ENCODE results near the gene VENTX. TPM values are rescaled to one million over a fixed set of nuclear protein-coding genes. Genes with fewer than 3 reads are reported as not detected.

The VENTX gene
- total and polyA plus RNA-seq, 2 experiments from 2014 or later: not detected

GRCh38 chr10:133285217-133285616 is 47.6 kb downstream of the VENTX start:
- Histone ChIP-seq H3K9me2 (ENCODE audit: insufficient read depth) (no peaks in the 10 kb centered on the region), H2AFZ (no peak overlapping the region), H3K4me3 (no peak overlapping the region), H3K9me3 (ENCODE audit: low read depth) (no peaks in the 10 kb centered on the region), H4K20me1 (ENCODE audit: insufficient read depth) (peaks cover 3% of the 10 kb centered on the region; the same call in 1 of the 2 replicates), H3K36me3 (ENCODE audit: low read depth) (peaks cover 22% of the 10 kb centered on the region; the same call in 1 of the 2 replicates), H3K27me3 (replicated peaks; ENCODE audit: insufficient read depth) (no peaks in the 10 kb centered on the region), H3K79me2 (ENCODE audit: insufficient read depth) (peaks cover 4% of the 10 kb centered on the region; the same call in 1 of the 2 replicates), H3K4me2 (ENCODE audit: unreplicated experiment) (no peak overlapping the region), H3K9ac (no peak overlapping the region), H3F3A (ENCODE audit: insufficient read depth) (no peaks in the 10 kb centered on the region), H3K27ac (no peak overlapping the region), H3K4me1 (ENCODE audit: insufficient read depth) (no peaks in the 10 kb centered on the region)
- in situ Hi-C loops (cut with MboI): no loop called here
- 90 to 92% methylated on average over 33 to 36 of the region's 36 CpGs for WGBS, 2 experiments (ENCODE audit: low coverage in 1 of 2, low lambda C conversion rate in 2 of 2, missing lambda C conversion rate in 2 of 2)
- DNase-seq: no peak
- TF ChIP-seq EZH2phosphoT487 (IDR thresholded peaks at IDR 0.05; ENCODE audit: insufficient read depth, low read depth): no peak
- no peak for TF ChIP-seq EZH2 (IDR thresholded peaks at IDR 0.05; ENCODE audit: insufficient read depth, poor library complexity, severe bottlenecking)

GRCh38 chr10:133286366-133286765 is 48.7 kb downstream of the VENTX start:
- Histone ChIP-seq H3K4me3 (no peak overlapping the region), H4K20me1 (ENCODE audit: insufficient read depth) (peaks cover 3% of the 10 kb centered on the region; the same call in 1 of the 2 replicates), H3K79me2 (ENCODE audit: insufficient read depth) (peaks cover 4% of the 10 kb centered on the region; the same call in 1 of the 2 replicates), H3F3A (ENCODE audit: insufficient read depth) (no peaks in the 10 kb centered on the region), H3K4me1 (ENCODE audit: insufficient read depth) (no peaks in the 10 kb centered on the region), H2AFZ (no peak overlapping the region), H3K4me2 (ENCODE audit: unreplicated experiment) (no peak overlapping the region), H3K9me3 (ENCODE audit: low read depth) (no peaks in the 10 kb centered on the region), H3K27ac (no peak overlapping the region), H3K9me2 (ENCODE audit: insufficient read depth) (no peaks in the 10 kb centered on the region), H3K36me3 (ENCODE audit: low read depth) (peaks cover 22% of the 10 kb centered on the region; the same call in 1 of the 2 replicates), H3K27me3 (replicated peaks; ENCODE audit: insufficient read depth) (no peaks in the 10 kb centered on the region), H3K9ac (no peak overlapping the region)
- DNase-seq: no peak
- TF ChIP-seq EZH2 (IDR thresholded peaks at IDR 0.05; ENCODE audit: insufficient read depth, poor library complexity, severe bottlenecking): no peak
- 90 to 91% methylated on average over 18 of the region's 18 CpGs for WGBS, 2 experiments (ENCODE audit: low coverage in 1 of 2, low lambda C conversion rate in 2 of 2, missing lambda C conversion rate in 2 of 2)
- in situ Hi-C loops (cut with MboI): no loop called here

- H3K36me3 ChIP-seq (ENCODE audit: low read depth): peaks cover 22% of the 10 kb centered on the region; the same call in 1 of the 2 replicates
- TF ChIP-seq EZH2 (IDR thresholded peaks at IDR 0.05; ENCODE audit: insufficient read depth, poor library complexity, severe bottlenecking): no peak
- no peak for TF ChIP-seq EZH2phosphoT487 (IDR thresholded peaks at IDR 0.05; ENCODE audit: insufficient read depth, low read depth)
- H4K20me1 ChIP-seq (ENCODE audit: insufficient read depth): peaks cover 3% of the 10 kb centered on the region; the same call in 1 of the 2 replicates
- no peak for DNase-seq
- H3K27ac ChIP-seq: no peak overlapping the region
- H3K9me2 ChIP-seq (ENCODE audit: insufficient read depth): no peaks in the 10 kb centered on the region
- no peak overlapping the region for H3K9ac ChIP-seq
- H3K4me3 ChIP-seq: no peak overlapping the region
- no peaks in the 10 kb centered on the region for H3K9me3 ChIP-seq (ENCODE audit: low read depth)
- no peaks in the 10 kb centered on the region for H3K27me3 ChIP-seq (replicated peaks; ENCODE audit: insufficient read depth)
- in situ Hi-C loops (cut with MboI): no loop called here
- H3K79me2 ChIP-seq (ENCODE audit: insufficient read depth): peaks cover 4% of the 10 kb centered on the region; the same call in 1 of the 2 replicates
- H3F3A ChIP-seq (ENCODE audit: insufficient read depth): no peaks in the 10 kb centered on the region; the same call in 1 of the 2 replicates
- no peak overlapping the region for H3K4me2 ChIP-seq (ENCODE audit: unreplicated experiment)
- 92 to 93% methylated on average over 31 to 45 of the region's 46 CpGs for WGBS, 2 experiments (ENCODE audit: low coverage in 1 of 2, low lambda C conversion rate in 2 of 2, missing lambda C conversion rate in 2 of 2)
- H2AFZ ChIP-seq: no peak overlapping the region
- peaks cover 6% of the 10 kb centered on the region for H3K4me1 ChIP-seq (ENCODE audit: insufficient read depth)
These were observed 50.3 kb downstream of the VENTX start for GRCh38 chr10:133287832-133288500.

GRCh38 chr10:133289761-133290160 is 52.1 kb downstream of the VENTX start:
- Histone ChIP-seq H3K9me3 (ENCODE audit: low read depth) (no peaks in the 10 kb centered on the region), H3K79me2 (ENCODE audit: insufficient read depth) (peaks cover 4% of the 10 kb centered on the region; the same call in 1 of the 2 replicates), H4K20me1 (ENCODE audit: insufficient read depth) (peaks cover 3% of the 10 kb centered on the region; the same call in 1 of the 2 replicates), H3K4me2 (ENCODE audit: unreplicated experiment) (no peak overlapping the region), H3K27ac (no peak overlapping the region), H3K27me3 (replicated peaks; ENCODE audit: insufficient read depth) (no peaks in the 10 kb centered on the region), H3K9me2 (ENCODE audit: insufficient read depth) (no peaks in the 10 kb centered on the region), H3K36me3 (ENCODE audit: low read depth) (peaks cover 19% of the 10 kb centered on the region; the same call in 1 of the 2 replicates), H3K9ac (no peak overlapping the region), H3K4me3 (no peak overlapping the region), H3F3A (ENCODE audit: insufficient read depth) (peaks cover 7% of the 10 kb centered on the region; the same call in 1 of the 2 replicates), H2AFZ (no peak overlapping the region), H3K4me1 (ENCODE audit: insufficient read depth) (peaks cover 13% of the 10 kb centered on the region)
- DNase-seq: no peak
- 94 to 95% methylated on average over 24 of the region's 24 CpGs for WGBS, 2 experiments (ENCODE audit: low coverage in 1 of 2, low lambda C conversion rate in 2 of 2, missing lambda C conversion rate in 2 of 2)
- TF ChIP-seq EZH2phosphoT487 (IDR thresholded peaks at IDR 0.05; ENCODE audit: insufficient read depth, low read depth) (no peak), EZH2 (IDR thresholded peaks at IDR 0.05; ENCODE audit: insufficient read depth, poor library complexity, severe bottlenecking) (no peak)
- in situ Hi-C loops (cut with MboI): no loop called here

MicroRNA genes within 50 kb of the gene (microRNA counts, 767-probe panel; counts per million panel counts)
- 447 counts per million, percentile 86 among the panel's probes with 10 or more counts for microRNA hsa-miR-202-3p

Small RNA genes within 50 kb of the gene (microRNA-seq; reads per million reads assigned to microRNA genes)
- not detected for gene MIR202 (ENCODE audit: borderline number of aligned reads)

Other genes with a start within 250 kb of the VENTX start
- not detected in 2 replicates for gene ADGRA1, start 149.9 kb upstream of the VENTX start, total RNA-seq (2014; rRNA removed; shearing (Covaris generic))
- gene ADGRA1, start 149.9 kb upstream of the VENTX start, polyA plus RNA-seq (2016; fragmentation: Nextera tagmentation; extraction: Ambion mirVana): not detected in 2 replicates
- 0.54 and 0.76 TPM in 2 replicates for gene KNDC1, start 77.6 kb upstream of the VENTX start, total RNA-seq (2014; rRNA removed; shearing (Covaris generic))
- 0.37 and 0.44 TPM in 2 replicates for gene KNDC1, start 77.6 kb upstream of the VENTX start, polyA plus RNA-seq (2016; fragmentation: Nextera tagmentation; extraction: Ambion mirVana)
- not detected in 2 replicates for gene UTF1, start 7.6 kb upstream of the VENTX start, total RNA-seq (2014; rRNA removed; shearing (Covaris generic))
- gene UTF1, start 7.6 kb upstream of the VENTX start, polyA plus RNA-seq (2016; fragmentation: Nextera tagmentation; extraction: Ambion mirVana): not detected in 2 replicates
- 0.25 and 0.76 TPM in 2 replicates for gene ADAM8, start 39.0 kb downstream of the VENTX start, total RNA-seq (2014; rRNA removed; shearing (Covaris generic))
- 0.19 TPM in 1 of 2 replicates, not detected in the other for gene ADAM8, start 39.0 kb downstream of the VENTX start, polyA plus RNA-seq (2016; fragmentation: Nextera tagmentation; extraction: Ambion mirVana)
- gene TUBGCP2, start 71.0 kb downstream of the VENTX start, total RNA-seq (2014; rRNA removed; shearing (Covaris generic)): 50.3 and 53.9 TPM in 2 replicates
- gene TUBGCP2, start 71.0 kb downstream of the VENTX start, polyA plus RNA-seq (2016; fragmentation: Nextera tagmentation; extraction: Ambion mirVana): 35.3 and 39.7 TPM in 2 replicates
- gene ZNF511, start 71.1 kb downstream of the VENTX start, total RNA-seq (2014; rRNA removed; shearing (Covaris generic)): 12.4 and 12.6 TPM in 2 replicates
- 59.5 and 63.3 TPM in 2 replicates for gene ZNF511, start 71.1 kb downstream of the VENTX start, polyA plus RNA-seq (2016; fragmentation: Nextera tagmentation; extraction: Ambion mirVana)
- 0.86 TPM in 1 of 2 replicates, not detected in the other for gene CALY, start 99.0 kb downstream of the VENTX start, total RNA-seq (2014; rRNA removed; shearing (Covaris generic))
- not detected in 2 replicates for gene CALY, start 99.0 kb downstream of the VENTX start, polyA plus RNA-seq (2016; fragmentation: Nextera tagmentation; extraction: Ambion mirVana)
- gene PRAP1, start 109.5 kb downstream of the VENTX start, total RNA-seq (2014; rRNA removed; shearing (Covaris generic)): not detected in 2 replicates
- gene PRAP1, start 109.5 kb downstream of the VENTX start, polyA plus RNA-seq (2016; fragmentation: Nextera tagmentation; extraction: Ambion mirVana): not detected in 2 replicates
- gene FUOM, start 120.2 kb downstream of the VENTX start, total RNA-seq (2014; rRNA removed; shearing (Covaris generic)): 19.5 and 24.5 TPM in 2 replicates
- 20.9 and 21.5 TPM in 2 replicates for gene FUOM, start 120.2 kb downstream of the VENTX start, polyA plus RNA-seq (2016; fragmentation: Nextera tagmentation; extraction: Ambion mirVana)
- 76.1 and 82.2 TPM in 2 replicates for gene ECHS1, start 135.5 kb downstream of the VENTX start, total RNA-seq (2014; rRNA removed; shearing (Covaris generic))
- 147 and 150 TPM in 2 replicates for gene ECHS1, start 135.5 kb downstream of the VENTX start, polyA plus RNA-seq (2016; fragmentation: Nextera tagmentation; extraction: Ambion mirVana)
- gene PAOX, start 141.4 kb downstream of the VENTX start, total RNA-seq (2014; rRNA removed; shearing (Covaris generic)): 4.1 and 5.8 TPM in 2 replicates
- 4.5 TPM in 2 replicates for gene PAOX, start 141.4 kb downstream of the VENTX start, polyA plus RNA-seq (2016; fragmentation: Nextera tagmentation; extraction: Ambion mirVana)
- gene MTG1, start 156.3 kb downstream of the VENTX start, total RNA-seq (2014; rRNA removed; shearing (Covaris generic)): 22.8 and 26.1 TPM in 2 replicates
- gene MTG1, start 156.3 kb downstream of the VENTX start, polyA plus RNA-seq (2016; fragmentation: Nextera tagmentation; extraction: Ambion mirVana): 50.7 and 53.4 TPM in 2 replicates
- 0.22 and 0.76 TPM in 2 replicates for gene SPRN, start 186.8 kb downstream of the VENTX start, total RNA-seq (2014; rRNA removed; shearing (Covaris generic))
- 0.32 and 0.34 TPM in 2 replicates for gene SPRN, start 186.8 kb downstream of the VENTX start, polyA plus RNA-seq (2016; fragmentation: Nextera tagmentation; extraction: Ambion mirVana)
- gene SCART1, start 216.1 kb downstream of the VENTX start, total RNA-seq (2014; rRNA removed; shearing (Covaris generic)): 0.65 and 2.1 TPM in 2 replicates
- 0.15 and 0.16 TPM in 2 replicates for gene SCART1, start 216.1 kb downstream of the VENTX start, polyA plus RNA-seq (2016; fragmentation: Nextera tagmentation; extraction: Ambion mirVana)

All from GM23248 (cell line).